HG03139 (cell line): ENCODE data around the gene MOCS1.

Experiments used
- ATAC-seq: cut with Tn5 transposase; IDR thresholded peaks from one replicate; pipeline ENCODE4 v1.9.1; 2021; ENCODE audit not compliant: unreplicated experiment

The MOCS1 gene

DNA sequence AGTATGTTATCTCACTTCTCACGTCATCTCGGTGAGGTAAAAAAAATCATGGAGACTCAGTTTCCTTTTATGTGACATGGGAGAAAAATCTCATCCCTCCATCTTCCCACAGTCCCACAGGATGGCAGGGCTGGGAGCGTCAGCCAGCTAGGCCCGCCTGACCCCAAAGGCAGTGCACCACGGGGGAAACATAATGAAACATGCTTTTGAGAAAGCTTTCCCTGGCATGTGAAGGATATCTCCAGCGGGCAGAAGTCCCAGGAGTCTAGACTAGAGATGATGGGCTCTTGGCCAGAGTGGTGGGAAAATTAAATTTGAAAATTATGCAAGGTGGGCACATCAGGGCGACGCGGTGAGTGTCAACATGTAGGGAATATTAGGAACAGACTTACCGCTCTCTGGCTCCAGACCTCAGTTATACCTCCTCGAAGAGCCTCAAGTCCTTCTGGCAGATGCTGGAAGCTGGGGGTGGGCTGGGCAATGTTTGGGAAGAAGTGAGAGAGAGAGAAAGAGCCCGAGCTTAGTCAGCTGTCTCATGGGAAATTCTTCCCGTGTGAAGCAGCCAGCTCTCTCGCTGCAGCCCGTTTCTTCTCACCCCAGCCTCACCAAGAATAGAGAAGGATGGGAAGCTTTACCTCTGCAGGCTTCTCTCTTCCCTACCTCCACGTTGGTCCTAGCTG is 52.3 kb downstream of the MOCS1 start:
- ATAC-seq = no peak

- no peak for ATAC-seq
Measured at GRCh38 chr6:39880594-39880993, 53.7 kb downstream of the MOCS1 start.

GRCh38 chr6:39879535-39879934 is 54.7 kb downstream of the MOCS1 start:
- ATAC-seq = no peak

DNA sequence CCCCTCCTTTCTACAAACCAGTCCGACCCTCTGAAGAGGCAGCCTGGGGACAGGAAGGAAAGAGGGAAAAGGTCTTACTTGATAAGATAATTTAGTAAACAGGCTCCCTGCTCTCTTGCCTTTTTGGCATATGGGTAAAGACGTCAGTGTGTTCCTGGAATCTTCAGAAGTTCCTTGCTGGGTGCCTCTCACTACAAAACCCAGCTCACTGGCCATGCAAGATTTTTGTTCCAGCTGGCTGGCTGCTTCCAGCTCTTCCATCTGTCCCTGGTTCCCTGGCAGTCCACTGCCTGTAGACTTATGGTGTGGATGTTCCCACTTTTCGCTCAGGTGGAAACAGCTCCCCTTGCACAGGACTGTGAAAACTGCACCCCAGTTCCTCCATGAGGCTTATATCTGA is 57.4 kb downstream of the MOCS1 start:
- no peak for ATAC-seq

DNA sequence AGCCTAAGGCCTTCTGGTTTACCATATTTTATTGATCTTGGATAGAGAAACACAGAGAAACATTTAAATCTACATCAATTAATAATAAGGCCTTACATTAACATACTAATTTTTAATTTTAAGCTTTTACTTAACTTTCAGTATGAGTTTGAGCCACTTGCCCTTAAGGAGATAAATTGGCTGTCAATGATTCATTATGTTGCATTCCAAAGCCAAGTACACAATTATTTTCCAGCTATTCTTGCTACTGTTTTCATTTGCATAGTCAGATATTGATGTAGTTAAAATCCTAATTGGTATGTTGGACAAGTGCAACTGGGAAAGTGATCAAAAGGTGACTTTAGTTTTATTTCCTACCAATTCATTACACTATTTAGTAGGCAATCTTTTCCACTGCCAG is 58.2 kb downstream of the MOCS1 start:
- ATAC-seq = no peak

DNA sequence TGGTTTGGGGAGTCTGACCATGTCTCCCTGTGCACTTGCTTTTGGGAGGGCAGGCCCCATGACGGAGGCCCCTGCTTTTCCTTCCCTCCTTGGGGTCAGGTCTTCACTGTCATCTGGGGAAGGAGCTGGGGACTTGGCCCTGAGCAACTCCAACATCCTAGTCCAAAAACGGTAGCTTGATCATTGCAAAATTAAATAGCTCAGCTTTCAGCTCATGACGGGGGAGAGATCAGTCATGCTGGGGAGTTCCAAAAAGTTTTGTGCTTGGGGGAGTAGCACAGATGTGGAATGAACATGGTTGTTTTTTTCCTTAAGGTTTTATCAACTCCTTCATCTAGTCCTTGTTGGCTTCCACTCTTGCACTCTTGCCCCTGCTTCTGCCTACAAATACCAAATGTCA is 60.8 kb downstream of the MOCS1 start:
- ATAC-seq = no peak

DNA sequence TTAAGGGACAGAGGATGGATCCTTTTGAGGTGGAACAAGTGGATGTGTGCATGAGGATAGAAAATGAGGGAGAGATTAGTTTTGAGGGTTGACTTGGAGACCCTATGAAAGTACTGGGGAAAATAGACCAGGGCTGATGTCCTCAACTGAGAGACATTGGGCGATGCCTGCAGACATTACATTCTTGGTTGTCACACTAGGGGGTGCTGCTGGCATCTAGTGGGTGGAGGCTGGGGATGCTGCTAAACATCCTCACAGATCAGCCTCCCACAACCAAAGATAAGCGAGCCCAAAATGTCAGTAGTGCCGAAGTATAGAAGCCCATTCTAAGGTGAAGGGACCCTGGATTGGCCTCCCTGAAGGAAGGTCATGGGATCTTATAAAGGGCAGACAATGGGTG is 63.3 kb downstream of the MOCS1 start:
- no peak for ATAC-seq

DNA sequence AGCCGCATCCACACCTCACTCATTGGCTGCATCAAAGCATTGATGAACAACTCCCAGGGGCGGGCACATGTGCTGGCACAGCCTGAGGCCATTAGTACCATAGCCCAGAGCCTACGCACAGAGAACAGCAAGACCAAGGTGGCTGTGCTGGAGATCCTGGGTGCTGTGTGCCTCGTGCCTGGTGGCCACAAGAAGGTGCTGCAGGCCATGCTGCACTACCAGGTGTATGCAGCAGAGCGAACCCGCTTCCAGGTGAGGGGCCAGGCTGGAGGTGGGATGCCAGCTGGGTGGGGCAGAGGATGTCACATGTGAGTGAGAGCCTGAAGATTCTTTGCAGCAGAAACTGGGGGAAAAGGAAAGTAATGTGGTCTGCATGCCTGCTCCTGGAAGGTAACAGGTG is 66.7 kb downstream of the MOCS1 start:
- ATAC-seq = no peak

DNA sequence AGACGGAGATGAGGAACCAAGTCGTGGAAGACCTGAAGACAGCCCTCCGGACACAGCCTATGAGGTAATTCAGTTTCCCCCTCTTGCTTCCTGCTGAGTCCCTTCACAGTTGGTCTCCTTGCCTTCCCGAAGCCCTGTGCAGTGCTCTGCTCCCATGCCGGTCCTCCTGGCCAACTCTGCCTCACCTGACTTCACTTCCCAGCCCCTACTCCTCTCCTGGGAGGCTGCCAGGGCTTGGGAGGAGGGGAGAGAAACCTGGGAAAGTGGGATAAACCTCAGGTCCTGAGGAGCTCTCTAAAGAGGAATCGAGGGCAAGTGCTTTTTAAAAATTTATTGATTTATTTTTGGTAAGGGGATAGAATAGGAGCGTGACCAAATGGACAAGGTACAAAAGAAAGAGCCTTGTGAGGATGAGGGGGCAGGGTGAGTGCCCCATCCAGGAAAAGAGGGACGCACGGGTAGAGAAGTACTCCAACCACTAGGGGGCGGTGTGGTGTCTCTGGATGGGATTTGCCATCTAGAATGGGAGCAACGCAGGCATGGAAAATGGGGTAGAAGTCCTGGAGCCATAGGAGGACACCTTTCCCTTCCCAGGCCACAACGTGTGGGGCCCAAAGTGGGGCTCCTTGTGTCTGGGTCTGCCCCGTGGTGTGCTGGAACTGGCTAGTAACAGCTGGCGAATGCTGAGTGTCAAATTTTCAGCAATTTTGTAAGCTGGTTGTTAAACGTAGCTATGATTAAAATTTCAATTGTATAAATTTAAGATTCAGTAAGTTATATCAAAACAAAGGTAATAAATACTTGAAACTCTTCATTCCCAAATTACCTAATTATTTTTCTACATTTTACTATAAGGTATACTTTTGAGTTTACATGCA is 69.0 kb downstream of the MOCS1 start:
- ATAC-seq = no peak

DNA sequence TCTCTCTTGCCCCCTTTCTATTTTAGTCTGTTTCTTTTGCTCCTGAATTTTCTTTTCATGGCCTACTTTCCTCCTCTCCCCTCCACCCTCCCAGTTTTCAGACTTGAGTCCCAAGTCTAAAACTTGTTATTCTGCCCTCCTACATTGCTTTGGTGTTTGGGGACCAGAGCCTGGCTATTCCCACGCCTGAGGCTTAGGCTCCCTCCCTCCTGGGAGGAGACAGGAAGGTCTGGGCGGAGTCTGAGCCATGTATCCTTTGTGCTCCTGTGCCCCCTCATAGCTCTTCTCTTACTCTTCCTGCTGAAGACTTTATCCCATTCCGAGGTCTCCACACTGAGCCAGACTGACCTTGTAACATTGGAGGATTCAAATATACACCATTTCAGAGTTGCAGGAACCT is 72.6 kb downstream of the MOCS1 start:
- ATAC-seq = no peak

- ATAC-seq = no peak
Measured at GRCh38 chr6:39859025-39859424, 75.2 kb downstream of the MOCS1 start.

- ATAC-seq = no peak
Measured at GRCh38 chr6:39855356-39855995, 78.8 kb downstream of the MOCS1 start.
